T-helper 1 cell treated with Interleukin-12 subunit alpha and Interleukin-12 subunit beta and Interleukin-4 antibody, amounts not matched to agents 30 μg/mL and 1 μg/mL, for 36 hours (primary cell): Measurements from ENCODE around the gene CAMTA1.

Experiments used
- H3K27ac Mint-ChIP-seq: one replicate; pipeline ENCODE4 v1.8.0; 2021; ENCODE audit warnings: mild to moderate bottlenecking, mixed read lengths
- H3K27me3 Mint-ChIP-seq: one replicate; pipeline ENCODE4 v1.8.0; 2021; ENCODE audit warnings: low read depth, mixed read lengths
- H3K36me3 Mint-ChIP-seq: one replicate; pipeline ENCODE4 v1.8.0; 2021; ENCODE audit warnings: low read depth, mixed read lengths
- H3K4me1 Mint-ChIP-seq: one replicate; pipeline ENCODE4 v1.8.0; 2021; ENCODE audit warnings: low read depth, mixed read lengths
- H3K4me3 Mint-ChIP-seq: one replicate; pipeline ENCODE4 v1.8.0; 2021; ENCODE audit warnings: mild to moderate bottlenecking, moderate library complexity, mixed read lengths
- H3K9me3 Mint-ChIP-seq: one replicate; pipeline ENCODE4 v1.8.0; 2021; ENCODE audit warnings: mixed read lengths

CAMTA1 gene

GRCh38 chr1:6939363-6939762 lies 154.1 kb downstream of the CAMTA1 start:
- Mint-ChIP-seq H3K4me3 (no peak overlapping the region), H3K36me3 (no peaks in the 10 kb centered on the region), H3K4me1 (no peaks in the 10 kb centered on the region), H3K27me3 (no peaks in the 10 kb centered on the region), H3K9me3 (no peaks in the 10 kb centered on the region), H3K27ac (no peak overlapping the region)

GRCh38 chr1:6941786-6942185 lies 156.5 kb downstream of the CAMTA1 start:
- Mint-ChIP-seq H3K36me3 (no peaks in the 10 kb centered on the region), H3K27ac (no peak overlapping the region), H3K4me1 (no peaks in the 10 kb centered on the region), H3K27me3 (no peaks in the 10 kb centered on the region), H3K9me3 (no peaks in the 10 kb centered on the region), H3K4me3 (no peak overlapping the region)

GRCh38 chr1:6942990-6943389 lies 157.7 kb downstream of the CAMTA1 start:
- no peaks in the 10 kb centered on the region for H3K4me1 Mint-ChIP-seq
- no peak overlapping the region for H3K4me3 Mint-ChIP-seq
- no peak overlapping the region for H3K27ac Mint-ChIP-seq
- peaks cover 2% of the 10 kb centered on the region for H3K27me3 Mint-ChIP-seq
- no peaks in the 10 kb centered on the region for H3K36me3 Mint-ChIP-seq
- no peaks in the 10 kb centered on the region for H3K9me3 Mint-ChIP-seq

- Mint-ChIP-seq H3K27ac (no peak overlapping the region), H3K36me3 (no peaks in the 10 kb centered on the region), H3K27me3 (peaks cover 4% of the 10 kb centered on the region), H3K9me3 (no peaks in the 10 kb centered on the region), H3K4me3 (no peak overlapping the region), H3K4me1 (no peaks in the 10 kb centered on the region)
These were observed 159.2 kb downstream of the CAMTA1 start for GRCh38 chr1:6944434-6944833.

- H3K36me3 Mint-ChIP-seq, result no peaks in the 10 kb centered on the region
- no peaks in the 10 kb centered on the region for H3K9me3 Mint-ChIP-seq
- H3K4me3 Mint-ChIP-seq, result no peak overlapping the region
- H3K27me3 Mint-ChIP-seq, result peaks cover 4% of the 10 kb centered on the region
- no peaks in the 10 kb centered on the region for H3K4me1 Mint-ChIP-seq
- H3K27ac Mint-ChIP-seq, result no peak overlapping the region
These were observed 162.7 kb downstream of the CAMTA1 start for GRCh38 chr1:6947952-6948351.

GRCh38 chr1:6948416-6948815 lies 163.2 kb downstream of the CAMTA1 start:
- Mint-ChIP-seq H3K27me3 (peaks cover 4% of the 10 kb centered on the region), H3K36me3 (no peaks in the 10 kb centered on the region), H3K4me3 (no peak overlapping the region), H3K9me3 (no peaks in the 10 kb centered on the region), H3K4me1 (no peaks in the 10 kb centered on the region), H3K27ac (no peak overlapping the region)

GRCh38 chr1:6948861-6949260 lies 163.6 kb downstream of the CAMTA1 start:
- Mint-ChIP-seq H3K27ac (no peak overlapping the region), H3K27me3 (peaks cover 4% of the 10 kb centered on the region), H3K36me3 (no peaks in the 10 kb centered on the region), H3K4me3 (no peak overlapping the region), H3K9me3 (no peaks in the 10 kb centered on the region), H3K4me1 (no peaks in the 10 kb centered on the region)

GRCh38 chr1:6950001-6950765 lies 164.9 kb downstream of the CAMTA1 start:
- H3K4me3 Mint-ChIP-seq, result no peak overlapping the region
- no peaks in the 10 kb centered on the region for H3K4me1 Mint-ChIP-seq
- H3K27ac Mint-ChIP-seq, result no peak overlapping the region
- no peaks in the 10 kb centered on the region for H3K36me3 Mint-ChIP-seq
- peaks cover 4% of the 10 kb centered on the region for H3K27me3 Mint-ChIP-seq
- no peaks in the 10 kb centered on the region for H3K9me3 Mint-ChIP-seq

GRCh38 chr1:6951536-6951935 lies 166.3 kb downstream of the CAMTA1 start:
- Mint-ChIP-seq H3K4me3 (no peak overlapping the region), H3K36me3 (no peaks in the 10 kb centered on the region), H3K27me3 (peaks cover 4% of the 10 kb centered on the region), H3K27ac (no peak overlapping the region), H3K9me3 (no peaks in the 10 kb centered on the region), H3K4me1 (no peaks in the 10 kb centered on the region)

- Mint-ChIP-seq H3K36me3 (no peaks in the 10 kb centered on the region), H3K4me1 (no peaks in the 10 kb centered on the region), H3K27me3 (peaks cover under 1% of the 10 kb centered on the region), H3K9me3 (no peaks in the 10 kb centered on the region), H3K27ac (no peak overlapping the region), H3K4me3 (no peak overlapping the region)
These were observed 168.0 kb downstream of the CAMTA1 start for GRCh38 chr1:6953216-6953615.

GRCh38 chr1:6953907-6954364 lies 168.7 kb downstream of the CAMTA1 start:
- Mint-ChIP-seq H3K27me3 (no peaks in the 10 kb centered on the region), H3K4me1 (no peaks in the 10 kb centered on the region), H3K36me3 (no peaks in the 10 kb centered on the region), H3K27ac (no peak overlapping the region), H3K9me3 (no peaks in the 10 kb centered on the region), H3K4me3 (no peak overlapping the region)

- Mint-ChIP-seq H3K4me1 (no peaks in the 10 kb centered on the region), H3K27me3 (no peaks in the 10 kb centered on the region), H3K9me3 (no peaks in the 10 kb centered on the region), H3K27ac (no peak overlapping the region), H3K4me3 (no peak overlapping the region), H3K36me3 (no peaks in the 10 kb centered on the region)
These were observed 169.3 kb downstream of the CAMTA1 start for GRCh38 chr1:6954591-6954990.

- H3K4me3 Mint-ChIP-seq, result no peak overlapping the region
- no peaks in the 10 kb centered on the region for H3K9me3 Mint-ChIP-seq
- no peaks in the 10 kb centered on the region for H3K36me3 Mint-ChIP-seq
- H3K4me1 Mint-ChIP-seq, result no peaks in the 10 kb centered on the region
- H3K27ac Mint-ChIP-seq, result no peak overlapping the region
- H3K27me3 Mint-ChIP-seq, result no peaks in the 10 kb centered on the region
These were observed 170.3 kb downstream of the CAMTA1 start for GRCh38 chr1:6955357-6956094.

GRCh38 chr1:6956488-6957159 lies 171.4 kb downstream of the CAMTA1 start:
- Mint-ChIP-seq H3K27me3 (peaks cover 8% of the 10 kb centered on the region), H3K4me3 (no peak overlapping the region), H3K4me1 (no peaks in the 10 kb centered on the region), H3K27ac (no peak overlapping the region), H3K9me3 (no peaks in the 10 kb centered on the region), H3K36me3 (no peaks in the 10 kb centered on the region)

- Mint-ChIP-seq H3K4me3 (no peak overlapping the region), H3K36me3 (no peaks in the 10 kb centered on the region), H3K9me3 (no peaks in the 10 kb centered on the region), H3K4me1 (no peaks in the 10 kb centered on the region), H3K27ac (no peak overlapping the region), H3K27me3 (peaks cover 12% of the 10 kb centered on the region)
These were observed 172.1 kb downstream of the CAMTA1 start for GRCh38 chr1:6957341-6957740.
